ENCODE results near the gene STARD10. TPM values are rescaled to one million over a fixed set of nuclear protein-coding genes. Genes with fewer than 3 reads are reported as not detected.
A peak's percentile ranks its signal among the peaks of the same experiment; 100 is the strongest.

The STARD10 gene
- total and polyA plus RNA-seq, 4 donors, result 70.5 to 328 (median 232) TPM

DNA sequence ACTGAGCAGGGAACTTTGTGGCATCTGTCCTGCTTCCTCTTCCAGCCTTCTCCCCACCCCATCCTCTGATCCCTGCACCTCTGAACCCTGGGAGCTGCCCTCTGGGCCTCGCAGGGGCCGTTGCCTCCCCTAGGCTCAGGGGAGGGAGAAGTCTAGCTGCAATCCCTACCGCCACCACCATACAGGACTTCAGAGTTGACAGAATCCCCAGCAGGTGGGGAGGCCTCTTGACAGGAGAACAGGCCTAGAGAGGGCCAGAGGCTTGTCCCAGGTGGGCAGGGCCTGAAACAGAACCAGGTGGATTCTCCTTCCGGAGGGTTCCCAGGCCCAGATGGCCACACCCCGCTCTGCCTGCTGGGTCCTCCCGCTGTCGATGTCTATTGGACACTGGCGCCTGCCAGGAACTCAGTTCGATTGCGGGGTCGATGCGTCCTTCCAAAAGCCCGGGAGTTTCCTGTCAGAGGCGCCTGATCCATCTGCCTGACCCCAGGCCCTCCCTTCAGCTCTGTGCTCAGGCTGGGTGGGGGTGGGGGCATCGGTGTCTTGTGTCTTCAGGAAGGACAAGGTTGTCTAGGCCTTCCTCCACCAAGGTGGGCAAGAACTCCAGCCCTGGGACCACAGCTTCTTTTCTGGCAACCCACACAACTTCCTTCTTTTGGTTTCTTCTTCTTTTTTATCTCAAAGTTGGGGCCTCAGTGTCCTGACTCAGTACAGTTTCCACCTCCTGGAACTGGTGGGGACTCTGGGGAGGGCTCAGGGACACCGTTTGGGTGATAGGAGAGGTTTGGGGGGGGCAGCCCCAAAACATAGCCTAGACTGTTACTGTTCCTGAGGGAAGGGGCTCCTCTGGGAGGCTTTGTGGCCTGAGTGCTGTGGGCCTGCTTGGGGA is 6.4 kb downstream of the STARD10 start (continued):
- TF ChIP-seq GABPA (IDR thresholded peaks at IDR 0.05 in 1 of 2, conservative IDR thresholded peaks at IDR 0.05 in 1 of 2) (peak in 1 of 2 donors; percentile 70), HNF4G (IDR thresholded peaks at IDR 0.05) (no peak), FOXA1 (IDR thresholded peaks at IDR 0.05) (peak; percentile 12), EGR1 (IDR thresholded peaks at IDR 0.05; ENCODE audit: low read depth in 2 of 2) (peak in 1 of 2 donors; percentile 16)
- TF ChIP-seq, protein P1, sequence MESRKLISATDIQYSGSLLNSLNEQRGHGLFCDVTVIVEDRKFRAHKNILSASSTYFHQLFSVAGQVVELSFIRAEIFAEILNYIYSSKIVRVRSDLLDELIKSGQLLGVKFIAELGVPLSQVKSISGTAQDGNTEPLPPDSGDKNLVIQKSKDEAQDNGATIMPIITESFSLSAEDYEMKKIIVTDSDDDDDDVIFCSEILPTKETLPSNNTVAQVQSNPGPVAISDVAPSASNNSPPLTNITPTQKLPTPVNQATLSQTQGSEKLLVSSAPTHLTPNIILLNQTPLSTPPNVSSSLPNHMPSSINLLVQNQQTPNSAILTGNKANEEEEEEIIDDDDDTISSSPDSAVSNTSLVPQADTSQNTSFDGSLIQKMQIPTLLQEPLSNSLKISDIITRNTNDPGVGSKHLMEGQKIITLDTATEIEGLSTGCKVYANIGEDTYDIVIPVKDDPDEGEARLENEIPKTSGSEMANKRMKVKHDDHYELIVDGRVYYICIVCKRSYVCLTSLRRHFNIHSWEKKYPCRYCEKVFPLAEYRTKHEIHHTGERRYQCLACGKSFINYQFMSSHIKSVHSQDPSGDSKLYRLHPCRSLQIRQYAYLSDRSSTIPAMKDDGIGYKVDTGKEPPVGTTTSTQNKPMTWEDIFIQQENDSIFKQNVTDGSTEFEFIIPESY (IDR thresholded peaks at IDR 0.05), result peak; percentile 51

DNA sequence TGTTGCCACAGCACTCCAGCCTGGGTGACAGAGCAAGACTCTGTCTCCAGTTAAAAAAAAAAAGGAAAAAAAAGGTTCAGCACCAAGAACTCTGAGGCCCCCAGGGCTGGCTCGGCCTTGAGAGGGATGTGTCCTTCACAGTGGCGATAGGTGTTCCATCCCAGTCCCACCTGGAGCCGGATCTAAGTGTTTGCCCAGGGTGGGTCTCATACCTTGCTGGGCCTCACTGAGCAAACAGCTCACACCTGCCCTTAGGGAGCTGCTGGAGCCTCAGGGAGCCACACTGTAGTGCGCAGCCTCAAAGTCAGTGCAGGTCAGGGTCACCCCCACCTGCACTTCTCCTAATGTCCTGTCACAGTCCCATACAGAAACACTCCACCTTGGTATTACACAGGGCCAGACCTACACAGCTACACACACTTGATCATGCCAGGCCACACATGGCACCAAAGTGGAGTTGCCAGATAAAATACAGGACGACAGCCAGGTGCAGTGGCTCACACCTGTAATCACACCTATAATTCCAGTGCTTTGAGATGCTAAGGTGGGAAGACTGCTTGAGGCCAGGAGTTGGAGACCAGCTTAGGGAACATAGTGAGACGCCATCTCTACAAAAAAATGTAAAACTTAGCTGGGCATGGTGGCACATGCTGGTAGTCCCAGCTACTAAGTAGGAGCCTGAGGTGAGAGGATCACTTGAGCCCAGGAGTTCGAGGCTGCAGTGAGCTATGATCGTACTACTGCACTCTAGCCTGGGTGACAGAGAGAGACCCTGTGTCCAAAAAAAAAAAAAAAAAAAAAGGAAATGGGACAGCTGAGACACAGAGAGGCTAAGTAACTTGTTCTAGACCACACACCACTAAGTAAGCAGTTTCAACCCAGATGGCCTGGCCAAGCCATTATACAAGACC is 7.3 kb downstream of the STARD10 start:
- Histone ChIP-seq H3K27ac (ENCODE audit: low read depth in 1 of 2, low read length in 2 of 2) (peak overlapping the region; percentile 71 to 82), H3K27me3 (ENCODE audit: control insufficient read depth in 4 of 4, insufficient read depth in 4 of 4, low read length in 3 of 4) (no peaks in the 10 kb centered on the region), H3K36me3 (ENCODE audit: control insufficient read depth in 4 of 4, insufficient read depth in 3 of 4, low read depth in 1 of 4, low read length in 3 of 4) (no peaks in the 10 kb centered on the region), H3K9me3 (ENCODE audit: control insufficient read depth in 4 of 4, low read length in 3 of 4) (no peaks in the 10 kb centered on the region), H3K4me1 (ENCODE audit: control insufficient read depth in 4 of 4, insufficient read depth in 4 of 4, low read length in 3 of 4) (peaks cover 14 to 57% (median 44%) of the 10 kb centered on the region in 4 donors), H3K9ac (ENCODE audit: low read depth in 1 of 2, low read length in 2 of 2) (peak overlapping the region; percentile 4 to 45), H3K4me3 (ENCODE audit: low read depth in 1 of 3, low read length in 3 of 3) (no peak overlapping the region)
- TF ChIP-seq GABPA (IDR thresholded peaks at IDR 0.05 in 1 of 2, conservative IDR thresholded peaks at IDR 0.05 in 1 of 2), result no peak
- TF ChIP-seq, protein P2, sequence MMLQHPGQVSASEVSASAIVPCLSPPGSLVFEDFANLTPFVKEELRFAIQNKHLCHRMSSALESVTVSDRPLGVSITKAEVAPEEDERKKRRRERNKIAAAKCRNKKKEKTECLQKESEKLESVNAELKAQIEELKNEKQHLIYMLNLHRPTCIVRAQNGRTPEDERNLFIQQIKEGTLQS (IDR thresholded peaks at IDR 0.05), result no peak
- no peak for TF ChIP-seq FOXA1 (IDR thresholded peaks at IDR 0.05)
- TF ChIP-seq, protein P3, sequence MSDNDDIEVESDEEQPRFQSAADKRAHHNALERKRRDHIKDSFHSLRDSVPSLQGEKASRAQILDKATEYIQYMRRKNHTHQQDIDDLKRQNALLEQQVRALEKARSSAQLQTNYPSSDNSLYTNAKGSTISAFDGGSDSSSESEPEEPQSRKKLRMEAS (IDR thresholded peaks at IDR 0.05), result no peak
- TF ChIP-seq FOXA2 (IDR thresholded peaks at IDR 0.05), result no peak
- no peak for TF ChIP-seq RAD21 (IDR thresholded peaks at IDR 0.05)
- TF ChIP-seq, protein P4, sequence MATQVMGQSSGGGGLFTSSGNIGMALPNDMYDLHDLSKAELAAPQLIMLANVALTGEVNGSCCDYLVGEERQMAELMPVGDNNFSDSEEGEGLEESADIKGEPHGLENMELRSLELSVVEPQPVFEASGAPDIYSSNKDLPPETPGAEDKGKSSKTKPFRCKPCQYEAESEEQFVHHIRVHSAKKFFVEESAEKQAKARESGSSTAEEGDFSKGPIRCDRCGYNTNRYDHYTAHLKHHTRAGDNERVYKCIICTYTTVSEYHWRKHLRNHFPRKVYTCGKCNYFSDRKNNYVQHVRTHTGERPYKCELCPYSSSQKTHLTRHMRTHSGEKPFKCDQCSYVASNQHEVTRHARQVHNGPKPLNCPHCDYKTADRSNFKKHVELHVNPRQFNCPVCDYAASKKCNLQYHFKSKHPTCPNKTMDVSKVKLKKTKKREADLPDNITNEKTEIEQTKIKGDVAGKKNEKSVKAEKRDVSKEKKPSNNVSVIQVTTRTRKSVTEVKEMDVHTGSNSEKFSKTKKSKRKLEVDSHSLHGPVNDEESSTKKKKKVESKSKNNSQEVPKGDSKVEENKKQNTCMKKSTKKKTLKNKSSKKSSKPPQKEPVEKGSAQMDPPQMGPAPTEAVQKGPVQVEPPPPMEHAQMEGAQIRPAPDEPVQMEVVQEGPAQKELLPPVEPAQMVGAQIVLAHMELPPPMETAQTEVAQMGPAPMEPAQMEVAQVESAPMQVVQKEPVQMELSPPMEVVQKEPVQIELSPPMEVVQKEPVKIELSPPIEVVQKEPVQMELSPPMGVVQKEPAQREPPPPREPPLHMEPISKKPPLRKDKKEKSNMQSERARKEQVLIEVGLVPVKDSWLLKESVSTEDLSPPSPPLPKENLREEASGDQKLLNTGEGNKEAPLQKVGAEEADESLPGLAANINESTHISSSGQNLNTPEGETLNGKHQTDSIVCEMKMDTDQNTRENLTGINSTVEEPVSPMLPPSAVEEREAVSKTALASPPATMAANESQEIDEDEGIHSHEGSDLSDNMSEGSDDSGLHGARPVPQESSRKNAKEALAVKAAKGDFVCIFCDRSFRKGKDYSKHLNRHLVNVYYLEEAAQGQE (IDR thresholded peaks at IDR 0.05), result no peak
- TF ChIP-seq, protein P5, sequence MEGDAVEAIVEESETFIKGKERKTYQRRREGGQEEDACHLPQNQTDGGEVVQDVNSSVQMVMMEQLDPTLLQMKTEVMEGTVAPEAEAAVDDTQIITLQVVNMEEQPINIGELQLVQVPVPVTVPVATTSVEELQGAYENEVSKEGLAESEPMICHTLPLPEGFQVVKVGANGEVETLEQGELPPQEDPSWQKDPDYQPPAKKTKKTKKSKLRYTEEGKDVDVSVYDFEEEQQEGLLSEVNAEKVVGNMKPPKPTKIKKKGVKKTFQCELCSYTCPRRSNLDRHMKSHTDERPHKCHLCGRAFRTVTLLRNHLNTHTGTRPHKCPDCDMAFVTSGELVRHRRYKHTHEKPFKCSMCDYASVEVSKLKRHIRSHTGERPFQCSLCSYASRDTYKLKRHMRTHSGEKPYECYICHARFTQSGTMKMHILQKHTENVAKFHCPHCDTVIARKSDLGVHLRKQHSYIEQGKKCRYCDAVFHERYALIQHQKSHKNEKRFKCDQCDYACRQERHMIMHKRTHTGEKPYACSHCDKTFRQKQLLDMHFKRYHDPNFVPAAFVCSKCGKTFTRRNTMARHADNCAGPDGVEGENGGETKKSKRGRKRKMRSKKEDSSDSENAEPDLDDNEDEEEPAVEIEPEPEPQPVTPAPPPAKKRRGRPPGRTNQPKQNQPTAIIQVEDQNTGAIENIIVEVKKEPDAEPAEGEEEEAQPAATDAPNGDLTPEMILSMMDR (IDR thresholded peaks at IDR 0.05; ENCODE audit: low read depth, low read length, missing input control), result no peak
- TF ChIP-seq HNF4G (IDR thresholded peaks at IDR 0.05), result no peak
- TF ChIP-seq RXRA (IDR thresholded peaks at IDR 0.05), result no peak
- no peak for TF ChIP-seq HNF4A (conservative IDR thresholded peaks at IDR 0.05)
- TF ChIP-seq JUND (IDR thresholded peaks at IDR 0.05), result no peak
- no peak for TF ChIP-seq YY1 (IDR thresholded peaks at IDR 0.05)
- TF ChIP-seq TAF1 (conservative IDR thresholded peaks at IDR 0.05), result no peak
- no peak for TF ChIP-seq EGR1 (IDR thresholded peaks at IDR 0.05; ENCODE audit: low read depth in 2 of 2)
- no peak for TF ChIP-seq NR2F2 (IDR thresholded peaks at IDR 0.05)
- TF ChIP-seq, protein P1 (IDR thresholded peaks at IDR 0.05), result no peak
- DNase-seq (ENCODE audit: low spot score), result no peak
- WGBS, result 70% methylated on average over 8 of the region's 8 CpGs
